HEK293T (cell line): Measurements from ENCODE around the gene CDH15.

Experiments
- ARNT ChIP-seq: fragments of 450-650 bp; IDR thresholded peaks from 2 replicates; pipeline ENCODE4 v1.6.1; 2017; ENCODE audit warnings: mild to moderate bottlenecking
- BHLHE40 ChIP-seq: fragments of 450-650 bp; IDR thresholded peaks from 2 replicates; pipeline ENCODE4 v1.6.1; 2016; ENCODE audit warnings: mild to moderate bottlenecking, moderate library complexity, borderline replicate concordance
- ELF4 ChIP-seq: fragments of 450-650 bp; IDR thresholded peaks from 2 replicates; pipeline ENCODE4 v1.6.1; 2017; ENCODE audit warnings: antibody characterized with exemption
- FOXA1 ChIP-seq: fragments of 450-650 bp; IDR thresholded peaks from 2 replicates; pipeline ENCODE4 v1.6.1; 2016; ENCODE audit warnings: mild to moderate bottlenecking
- FOXM1 ChIP-seq: fragments of 450-650 bp; IDR thresholded peaks from 2 replicates; pipeline ENCODE4 v1.6.1; 2017; ENCODE audit warnings: mild to moderate bottlenecking, borderline replicate concordance
- HDGF ChIP-seq: fragments of 450-650 bp; IDR thresholded peaks from 2 replicates; pipeline ENCODE4 v1.6.1; 2017; ENCODE audit warnings: antibody characterized with exemption, borderline replicate concordance
- L3MBTL2 ChIP-seq: fragments of 450-650 bp; conservative IDR thresholded peaks from 2 replicates; pipeline ENCODE4 v1.6.1; 2016; ENCODE audit warnings: mild to moderate bottlenecking
- LEF1 ChIP-seq: fragments of 450-650 bp; IDR thresholded peaks from 2 replicates; pipeline ENCODE4 v1.6.1; 2017; ENCODE audit warnings: mild to moderate bottlenecking, borderline replicate concordance
- NFRKB ChIP-seq: fragments of 450-650 bp; IDR thresholded peaks from 2 replicates; pipeline ENCODE4 v1.6.1; 2016; ENCODE audit warnings: mild to moderate bottlenecking, moderate library complexity
- PKNOX1 ChIP-seq: fragments of 450-650 bp; IDR thresholded peaks from 2 replicates; pipeline ENCODE4 v1.6.1; 2016
- SP1 ChIP-seq: fragments of 450-650 bp; IDR thresholded peaks from 2 replicates; pipeline ENCODE4 v1.6.1; 2017
- SUZ12 ChIP-seq: fragments of 450-650 bp; IDR thresholded peaks from 2 replicates; pipeline ENCODE4 v1.6.1; 2016; ENCODE audit warnings: mild to moderate bottlenecking
- ZNF384 ChIP-seq: fragments of 450-650 bp; IDR thresholded peaks from 2 replicates; pipeline ENCODE4 v1.6.1; 2016

GRCh38 chr16:89156740-89157645, 14.6 kb upstream of the CDH15 start:
- TF ChIP-seq LEF1 (no peak), SUZ12 (no peak), FOXM1 (no peak), SP1 (no peak), ZNF384 (no peak), PKNOX1 (no peak), BHLHE40 (no peak), ARNT (no peak), NFRKB (no peak), ELF4 (no peak), L3MBTL2 (no peak), HDGF (no peak), FOXA1 (no peak)
